GM19099 (cell line): ENCODE data around the gene SHFL.

Experiments used
- POLR2A ChIP-seq: IDR thresholded peaks from 3 replicates; pipeline ENCODE4 v1.6.1; 2011; ENCODE audit warnings: low read depth; ENCODE audit not compliant: insufficient read length; ENCODE audit errors: extremely low read depth

The SHFL gene

DNA sequence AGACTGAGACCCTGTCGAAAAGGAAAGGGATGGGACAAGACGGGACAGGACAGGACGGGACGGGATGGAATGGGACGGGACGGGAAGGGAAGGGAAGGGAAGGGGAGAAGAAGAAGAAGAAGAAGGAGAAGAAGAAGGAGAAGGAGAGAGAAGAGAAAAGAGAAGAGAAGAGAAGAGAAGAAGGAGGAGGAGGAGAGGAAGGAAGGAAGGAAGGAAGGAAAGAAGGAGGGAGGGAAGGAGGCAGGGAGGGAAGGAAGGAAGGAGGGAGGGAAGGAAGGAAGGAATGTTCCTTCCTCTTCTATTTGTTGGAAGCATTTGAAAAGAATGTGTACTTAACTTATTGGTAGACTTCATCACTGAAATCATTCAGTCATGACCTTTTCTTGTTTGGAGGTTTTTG is 9.6 kb upstream of the SHFL start:
- no peak for TF ChIP-seq POLR2A

GRCh38 chr19:10078329-10078728 is 7.8 kb upstream of the SHFL start:
- TF ChIP-seq POLR2A = no peak

GRCh38 chr19:10079031-10079453 is 7.1 kb upstream of the SHFL start:
- no peak for TF ChIP-seq POLR2A

DNA sequence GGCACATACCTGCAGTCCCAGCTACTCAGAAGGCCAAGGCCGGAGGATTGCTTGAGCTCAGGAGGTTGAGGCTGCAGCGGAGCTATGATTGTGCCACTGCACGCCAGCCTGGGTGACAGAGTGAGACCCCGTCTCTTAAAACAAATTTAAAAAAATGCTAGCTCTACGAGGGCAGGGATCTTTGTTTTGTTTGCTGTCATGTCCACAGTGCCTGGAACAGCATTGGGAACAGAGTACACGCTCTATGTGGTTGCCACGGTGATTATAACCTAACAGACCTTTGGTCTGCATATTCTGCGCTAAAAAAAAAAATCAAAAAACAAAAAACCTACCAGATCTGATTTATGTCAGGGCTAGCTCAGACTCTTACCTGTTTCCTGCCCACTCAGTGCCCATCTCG is 2.2 kb upstream of the SHFL start:
- TF ChIP-seq POLR2A = no peak

GRCh38 chr19:10084803-10085202 is 1.3 kb upstream of the SHFL start:
- no peak for TF ChIP-seq POLR2A

- no peak for TF ChIP-seq POLR2A
Observed at GRCh38 chr19:10086591-10087192, 575 bp downstream of the SHFL start.

DNA sequence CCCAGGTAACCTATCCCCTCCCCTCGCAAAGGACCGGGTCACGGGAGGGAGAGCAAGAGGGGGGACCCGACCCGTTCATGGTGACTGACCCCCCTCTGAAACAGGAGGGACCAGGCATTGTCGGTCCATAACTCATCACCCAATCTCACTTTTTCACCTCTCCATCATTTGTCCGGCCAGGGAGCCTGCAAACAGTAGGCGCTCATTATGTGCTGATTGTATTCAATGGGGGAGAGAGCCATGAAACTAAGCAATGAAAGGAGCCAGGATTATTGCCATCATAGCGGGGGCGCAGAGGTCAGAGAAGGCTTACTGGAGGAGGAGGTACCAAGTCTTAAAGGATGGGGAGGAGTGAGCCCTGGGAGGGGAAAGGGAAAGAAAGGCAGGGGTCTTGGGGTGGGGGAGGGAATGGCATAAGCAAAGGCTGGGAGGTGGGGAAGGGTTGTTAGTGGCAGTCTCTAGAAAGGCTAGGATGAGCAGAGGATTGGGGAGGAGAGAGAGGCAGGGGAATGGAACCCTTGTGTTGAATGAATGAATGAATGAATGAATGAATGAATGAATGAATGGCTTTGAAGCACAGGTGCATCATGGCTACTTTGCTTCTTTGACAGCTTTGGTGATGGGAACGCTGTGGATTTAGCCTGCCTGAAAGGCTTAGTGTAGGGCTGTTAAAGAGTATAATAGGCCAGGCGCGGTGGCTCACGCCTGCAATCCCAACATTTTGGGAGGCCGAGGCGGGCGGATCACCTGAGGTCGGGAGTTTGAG is 1.4 kb downstream of the SHFL start:
- no peak for TF ChIP-seq POLR2A

- no peak for TF ChIP-seq POLR2A
Observed at GRCh38 chr19:10088949-10089554, 2.9 kb downstream of the SHFL start.

GRCh38 chr19:10089801-10090375 is 3.8 kb downstream of the SHFL start:
- TF ChIP-seq POLR2A = no peak

- TF ChIP-seq POLR2A = no peak
Observed at GRCh38 chr19:10091370-10091687, 5.2 kb downstream of the SHFL start.

- peak; percentile 20 for TF ChIP-seq POLR2A
Observed at GRCh38 chr19:10091895-10092641, 6.0 kb downstream of the SHFL start.

GRCh38 chr19:10092648-10093294 is 6.7 kb downstream of the SHFL start:
- TF ChIP-seq POLR2A = no peak

- no peak for TF ChIP-seq POLR2A
Observed at GRCh38 chr19:10093295-10094186, 7.4 kb downstream of the SHFL start.

DNA sequence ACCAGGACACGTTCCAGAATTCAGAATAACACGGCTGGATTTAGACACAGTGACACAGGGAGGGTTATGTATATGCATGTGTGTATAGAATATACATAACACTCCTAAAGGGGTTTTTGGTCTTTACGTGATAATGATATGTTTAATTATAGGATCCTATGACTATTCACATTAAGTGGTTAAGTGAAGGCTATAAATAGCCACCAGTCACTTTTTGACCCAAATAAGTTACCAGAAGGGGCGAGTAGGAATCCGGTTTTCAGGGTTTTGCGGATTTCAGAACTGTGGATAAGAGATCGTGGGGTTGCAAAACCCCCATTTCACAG is 9.5 kb downstream of the SHFL start:
- TF ChIP-seq POLR2A = no peak
